ENCODE data around the gene MARCHF9.

The MARCHF9 gene

GRCh38 chr12:57807285-57807684, 52.4 kb downstream of the MARCHF9 start:
- DNase-seq, result no peak

- DNase-seq, result no peak
Observed at GRCh38 chr12:57808351-57808750, 53.4 kb downstream of the MARCHF9 start.

GRCh38 chr12:57809425-57809824, 54.5 kb downstream of the MARCHF9 start:
- DNase-seq, result no peak

Data from activated effector memory CD4-positive, alpha-beta T cell treated with anti-CD3 and anti-CD28 coated beads, Interleukin-2, amount 50 U/mL, for 16 hours (primary cell).